IMR-90 (cell line): ENCODE results near the gene OPCML.

Source experiments
- CTCF ChIP-seq: conservative IDR thresholded peaks from 2 replicates; pipeline ENCODE4 v1.5.1; 2012; ENCODE audit warnings: mild to moderate bottlenecking, low read depth, low read length, improper control_type of control experiment
- MAZ ChIP-seq: IDR thresholded peaks from 2 replicates; pipeline ENCODE4 v1.6.1; 2012; ENCODE audit warnings: low read depth, mild to moderate bottlenecking, low read length, improper control_type of control experiment, moderate library complexity, borderline replicate concordance
- RCOR1 ChIP-seq: IDR thresholded peaks from 2 replicates; pipeline ENCODE4 v1.6.1; 2012; ENCODE audit warnings: mild to moderate bottlenecking, low read length, improper control_type of control experiment; ENCODE audit not compliant: insufficient replicate concordance

GRCh38 chr11:133467686-133468085 is 64.6 kb downstream of the OPCML start:
- TF ChIP-seq CTCF (no peak), RCOR1 (no peak), MAZ (no peak)
